Measurements from ENCODE around the gene WSB1. TPM values are rescaled to one million over a fixed set of nuclear protein-coding genes. Genes with fewer than 3 reads are reported as not detected.
"Not testable (repeated sequence)": the region's sequence is repeated elsewhere in the genome, so short reads cannot be mapped to it uniquely, and the experiment has no call there.

WSB1 gene
- total RNA-seq, 1 donor from 2014 or later: 308 TPM

DNA sequence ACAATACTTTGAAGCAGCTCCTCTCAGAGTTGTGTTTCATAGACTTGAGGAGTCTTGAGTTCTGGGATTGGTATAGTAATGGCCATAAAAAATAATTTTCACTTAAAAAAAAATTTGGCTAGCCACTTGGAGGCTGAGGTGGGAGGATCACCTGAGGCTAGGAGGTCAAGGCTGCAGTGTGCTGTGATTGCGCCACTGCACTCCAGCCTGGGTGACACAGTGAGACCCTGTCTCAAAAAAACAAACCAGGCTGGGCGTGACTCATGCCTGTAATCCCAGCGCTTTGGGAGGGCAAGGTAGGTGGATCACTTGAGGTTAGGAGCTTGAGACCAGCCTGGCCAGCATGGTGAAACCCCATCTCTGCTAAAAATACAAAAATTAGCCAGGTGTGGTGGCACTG lies 14.8 kb upstream of the WSB1 start:
- DNase-seq (ENCODE audit: low read depth, low spot score): not testable (repeated sequence)

DNA sequence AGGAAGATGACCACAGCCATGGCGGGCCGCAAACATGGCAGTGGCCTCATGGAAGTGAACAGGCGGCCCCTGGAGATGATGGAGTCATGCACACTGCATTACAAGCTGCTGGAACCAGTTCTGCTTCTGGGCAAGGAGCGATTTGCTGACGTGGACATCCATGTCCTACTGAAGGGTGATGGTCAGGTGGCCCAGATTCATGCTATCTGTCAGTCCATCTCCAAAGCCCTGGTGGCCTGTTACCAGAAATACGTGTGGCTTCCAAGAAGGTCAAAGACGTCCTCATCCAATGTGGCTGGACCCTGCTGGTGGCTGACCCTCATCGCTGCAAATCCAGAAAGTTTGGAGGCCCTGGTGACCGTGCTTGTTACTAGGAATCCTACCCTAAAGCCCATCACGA lies 13.4 kb upstream of the WSB1 start:
- no peak for DNase-seq (ENCODE audit: low read depth, low spot score)

DNA sequence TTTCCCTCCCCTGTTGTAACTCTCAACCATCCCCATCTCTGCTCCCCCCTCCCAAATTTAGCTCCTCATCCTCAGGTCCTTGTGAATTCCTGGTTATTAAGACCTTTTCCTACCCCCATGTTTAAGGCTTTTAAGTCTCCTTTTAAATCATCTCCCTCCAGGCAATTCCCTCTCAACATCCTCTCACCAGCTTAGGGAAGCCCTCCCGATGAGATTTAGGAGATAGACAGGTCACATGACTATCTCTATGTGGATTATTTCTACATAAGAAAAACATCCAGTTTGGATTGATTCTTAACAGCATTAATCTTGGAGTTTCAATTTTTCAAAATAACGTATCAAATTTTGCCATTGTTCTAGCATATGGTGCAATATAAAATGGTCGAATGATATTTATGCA lies 12.5 kb upstream of the WSB1 start:
- DNase-seq (ENCODE audit: low read depth, low spot score): no peak

DNA sequence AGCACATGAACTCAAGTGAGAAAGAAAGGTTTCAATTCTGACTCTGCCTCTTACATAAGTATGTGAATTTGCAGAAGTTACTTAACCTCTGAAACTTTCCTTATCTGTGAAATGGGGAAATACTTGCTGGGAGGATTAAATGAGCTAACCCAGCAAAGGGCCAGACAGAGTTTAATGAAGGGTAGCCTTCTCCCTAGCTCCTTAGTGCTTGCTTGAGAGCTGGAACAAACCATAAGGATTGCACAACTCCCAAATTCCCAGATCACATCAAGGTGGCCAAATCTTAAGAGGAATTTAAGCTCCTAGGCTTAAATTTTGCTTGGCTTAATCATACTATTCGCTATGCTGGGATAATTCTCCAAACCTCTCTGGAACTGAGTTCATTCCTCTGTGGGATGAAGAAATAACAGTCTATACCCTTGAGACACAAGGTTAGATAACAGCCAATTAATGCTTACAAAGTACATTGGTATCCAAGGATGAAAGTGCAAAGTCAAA lies 11.8 kb upstream of the WSB1 start:
- DNase-seq (ENCODE audit: low read depth, low spot score): no peak

DNA sequence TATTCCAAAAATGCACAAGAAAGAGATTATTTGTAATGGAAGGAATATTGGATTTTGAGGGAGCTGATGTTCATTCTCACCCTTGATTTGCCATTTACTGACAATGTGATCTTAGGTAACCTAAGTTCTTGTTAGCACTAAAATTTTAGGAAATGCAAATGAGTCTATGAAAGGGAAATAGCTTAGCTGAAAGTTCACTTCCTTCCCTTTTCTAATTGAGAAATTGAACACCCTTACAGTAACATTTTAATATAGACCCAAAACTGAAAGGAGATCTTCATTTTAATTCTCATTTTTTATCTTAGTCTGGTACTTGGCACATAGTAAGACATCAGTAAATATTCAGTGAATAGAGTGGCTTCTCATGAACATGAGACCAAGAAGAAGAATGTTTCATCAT lies 10.9 kb upstream of the WSB1 start:
- DNase-seq (ENCODE audit: low read depth, low spot score): no peak

DNA sequence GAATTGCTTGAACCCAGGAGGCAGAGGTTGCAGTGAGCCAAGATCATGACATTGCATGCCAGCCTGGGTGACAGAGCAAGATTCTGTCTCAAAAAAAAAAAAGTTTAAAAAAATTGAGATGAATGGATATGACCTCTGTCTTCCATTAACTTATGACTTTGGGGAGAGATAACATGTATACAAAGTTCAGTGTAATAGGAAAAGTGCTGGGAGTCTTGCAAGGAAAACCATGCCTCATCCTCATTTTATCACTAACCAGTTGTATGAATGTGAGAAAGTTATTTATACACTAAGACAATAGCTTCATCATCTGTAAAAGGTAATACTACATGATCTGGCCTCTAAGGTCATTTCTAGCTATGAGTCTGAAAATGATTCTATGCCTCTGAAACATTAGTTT lies 10.2 kb upstream of the WSB1 start:
- DNase-seq (ENCODE audit: low read depth, low spot score): no peak

DNA sequence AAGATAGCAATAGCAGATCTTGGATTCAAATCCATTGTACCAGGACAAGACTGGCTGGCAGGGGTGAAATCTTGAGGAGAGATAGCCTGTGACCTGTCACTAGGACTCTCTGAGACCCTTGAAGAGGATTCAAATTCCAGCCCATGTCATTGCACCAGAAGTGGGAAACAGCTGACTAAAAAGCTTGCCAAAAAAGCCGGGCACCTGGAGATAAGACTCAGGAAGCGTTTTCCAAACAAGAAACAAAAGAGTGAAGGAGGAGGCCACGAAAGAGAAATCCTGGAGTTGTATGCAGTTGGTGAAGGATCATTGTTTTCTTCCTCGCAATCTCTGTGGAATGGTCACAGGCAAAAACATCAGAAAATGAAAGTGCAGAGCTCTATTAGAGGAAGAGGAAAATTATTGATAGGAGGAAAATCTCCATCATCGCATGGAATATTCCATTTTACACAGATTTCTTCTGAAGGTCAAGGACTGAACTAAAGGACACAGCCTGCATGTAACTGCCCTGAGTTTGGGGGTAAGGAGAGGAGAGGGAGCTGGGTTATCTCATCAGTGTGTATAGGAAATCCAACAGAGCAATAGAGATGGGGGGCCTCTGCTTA lies 9.0 kb upstream of the WSB1 start:
- peak; percentile 77 for DNase-seq (ENCODE audit: low read depth, low spot score)

DNA sequence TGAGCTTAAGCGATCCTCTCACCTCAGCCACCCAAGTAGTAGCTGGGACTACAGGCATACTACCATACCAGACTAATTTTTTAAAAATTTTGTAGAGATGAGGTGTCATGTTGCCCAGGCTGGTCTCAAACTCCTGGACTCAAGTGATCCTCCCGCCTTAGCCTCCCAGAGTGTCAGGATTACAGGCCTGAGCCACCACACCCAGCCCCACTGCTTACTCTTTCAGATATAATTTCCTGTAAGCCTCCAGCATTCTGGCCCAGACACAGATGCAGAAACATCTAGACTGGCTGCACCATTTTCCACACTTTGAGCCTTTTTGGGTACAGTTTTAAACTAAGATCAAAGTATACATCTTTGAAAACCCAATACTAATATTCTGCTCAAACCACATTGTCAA lies 8.4 kb upstream of the WSB1 start:
- no peak for DNase-seq (ENCODE audit: low read depth, low spot score)

DNA sequence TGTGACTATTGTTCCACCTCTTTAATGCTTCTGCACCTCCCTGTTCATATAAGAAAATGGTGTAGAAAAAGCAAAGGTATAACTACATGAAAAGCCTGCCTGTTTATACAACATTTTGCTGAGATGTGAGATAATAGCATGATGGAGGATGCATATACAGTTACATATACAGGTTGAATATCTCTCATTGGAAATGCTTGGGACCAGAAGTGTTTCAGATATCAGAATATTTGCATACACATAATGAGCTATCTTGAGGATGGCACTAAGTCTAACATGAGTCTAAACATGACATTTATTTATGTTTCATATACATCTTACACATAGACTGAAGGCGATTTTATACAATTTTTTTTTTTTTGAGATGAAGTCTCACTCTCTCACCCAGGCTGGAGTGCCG lies 5.7 kb upstream of the WSB1 start:
- no peak for DNase-seq (ENCODE audit: low read depth, low spot score)

DNA sequence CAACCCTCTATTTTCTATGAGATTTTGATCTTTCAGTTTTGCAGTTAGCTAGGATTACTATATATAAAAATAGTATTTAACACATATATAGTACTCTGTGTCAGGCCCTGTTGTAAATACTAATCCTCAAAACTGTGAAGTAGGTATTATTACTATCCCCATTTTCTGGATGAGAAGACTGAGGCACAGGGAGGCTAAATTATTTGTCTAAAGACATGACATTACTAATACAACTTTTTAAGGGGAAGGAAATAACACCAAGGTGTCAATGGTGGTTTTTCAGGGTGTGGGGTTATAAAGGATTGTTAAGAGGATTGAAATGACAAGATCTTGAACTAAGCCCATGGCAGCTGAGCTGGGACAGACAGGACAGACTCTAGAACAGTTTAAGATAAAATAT lies 4.1 kb upstream of the WSB1 start:
- DNase-seq (ENCODE audit: low read depth, low spot score): no peak

DNA sequence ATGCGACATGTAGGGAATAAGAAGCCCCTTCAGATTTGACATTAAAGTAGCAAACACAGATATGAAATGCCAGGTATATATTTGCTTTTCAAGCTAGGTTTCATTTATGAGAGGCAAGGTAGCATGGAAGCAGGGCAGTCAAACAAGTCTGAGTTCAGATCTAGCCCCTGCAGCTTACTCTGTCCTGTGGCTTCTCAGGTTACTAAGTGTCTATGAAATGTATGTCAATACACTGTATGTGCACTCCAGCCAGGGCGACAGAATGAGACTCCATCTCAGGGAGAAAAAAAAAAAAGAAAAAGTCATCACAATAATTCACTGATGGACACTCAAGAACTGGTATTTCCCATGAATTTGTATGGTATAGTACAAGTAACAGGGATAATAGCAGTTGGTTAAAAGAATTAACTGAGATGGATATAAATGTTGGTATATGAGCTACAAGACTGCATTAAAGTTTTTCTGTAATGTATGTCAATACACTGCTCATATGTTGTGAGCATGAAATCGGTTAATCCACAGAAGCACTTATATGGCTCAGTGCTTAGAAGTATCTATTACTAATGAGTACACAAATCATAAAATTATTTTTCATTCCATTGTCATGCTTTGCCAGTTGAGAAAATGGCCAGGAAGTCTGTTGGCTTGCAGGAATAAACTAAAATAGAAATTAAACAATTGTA lies 2.9 kb upstream of the WSB1 start:
- DNase-seq (ENCODE audit: low read depth, low spot score): no peak

DNA sequence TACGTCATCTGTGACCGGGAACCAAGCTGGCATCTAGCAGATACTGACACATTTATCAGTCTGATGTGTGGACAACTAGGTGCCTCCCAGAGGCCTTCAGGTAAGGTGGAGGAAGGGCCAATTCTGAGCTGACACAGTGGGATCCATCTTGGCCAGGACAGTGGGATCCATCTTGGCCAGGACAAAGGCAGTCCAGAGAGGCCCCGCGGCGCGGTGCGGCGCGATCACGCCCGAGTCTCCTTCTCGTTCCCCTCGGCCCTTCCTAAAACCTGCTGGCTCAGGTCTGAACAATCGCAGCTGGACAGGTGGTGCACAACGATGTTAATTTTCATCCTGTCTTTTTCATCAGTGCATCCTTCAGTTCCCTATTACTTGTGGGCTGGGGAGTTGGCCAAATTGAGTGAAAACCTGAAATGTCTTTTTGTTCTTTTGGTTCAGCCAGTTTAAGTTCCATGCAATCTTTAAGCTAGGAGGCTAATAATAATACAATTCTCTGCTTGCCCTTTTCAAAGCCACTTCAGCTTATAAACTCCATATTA lies 486 bp upstream of the WSB1 start:
- DNase-seq (ENCODE audit: low read depth, low spot score): no peak

DNA sequence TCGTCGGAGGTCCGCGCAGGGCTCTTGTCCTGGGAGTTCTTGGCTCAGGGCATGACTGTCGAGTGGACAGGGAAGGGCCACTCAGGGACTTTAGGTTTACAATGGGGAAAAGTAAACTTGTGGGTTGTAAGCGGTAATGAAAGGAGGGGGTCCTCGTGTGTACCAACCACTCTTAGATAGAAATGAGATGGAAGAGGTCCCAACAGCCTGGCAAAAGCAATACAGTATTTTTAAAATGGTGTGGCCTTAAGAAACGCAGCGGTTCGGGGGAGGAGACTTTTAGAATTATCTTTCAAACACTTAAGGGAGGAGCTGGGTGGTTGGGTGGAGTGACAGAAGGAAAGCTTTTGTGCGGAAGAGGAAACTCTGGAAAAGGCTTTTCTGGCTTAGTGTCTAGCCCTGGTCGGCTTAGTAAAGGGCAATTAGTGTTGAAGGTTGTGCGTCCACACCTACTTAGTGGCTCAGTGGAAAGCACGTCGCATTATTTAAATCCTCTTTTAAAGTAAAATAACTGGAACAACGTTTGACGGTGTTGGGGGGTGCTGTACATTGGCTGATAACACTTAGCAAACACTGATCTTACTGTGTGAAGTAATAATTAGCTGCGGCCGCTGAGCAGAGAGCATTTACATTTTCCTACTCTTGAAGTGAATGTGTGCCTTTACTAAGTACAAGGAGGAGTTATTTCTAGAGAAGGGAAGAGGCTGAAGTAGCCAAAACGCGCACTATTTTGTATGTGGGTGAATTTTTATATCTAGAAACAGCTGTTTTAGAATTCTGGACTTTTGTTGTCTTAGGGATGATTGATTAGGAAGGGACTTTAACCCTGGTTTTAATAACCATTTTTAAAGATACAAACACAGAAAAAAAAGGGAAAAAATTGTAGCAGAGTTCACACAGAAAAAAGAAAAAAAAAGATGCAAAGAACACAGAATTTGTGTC lies 1.0 kb downstream of the WSB1 start:
- peak; percentile 57 for DNase-seq (ENCODE audit: low read depth, low spot score)

DNA sequence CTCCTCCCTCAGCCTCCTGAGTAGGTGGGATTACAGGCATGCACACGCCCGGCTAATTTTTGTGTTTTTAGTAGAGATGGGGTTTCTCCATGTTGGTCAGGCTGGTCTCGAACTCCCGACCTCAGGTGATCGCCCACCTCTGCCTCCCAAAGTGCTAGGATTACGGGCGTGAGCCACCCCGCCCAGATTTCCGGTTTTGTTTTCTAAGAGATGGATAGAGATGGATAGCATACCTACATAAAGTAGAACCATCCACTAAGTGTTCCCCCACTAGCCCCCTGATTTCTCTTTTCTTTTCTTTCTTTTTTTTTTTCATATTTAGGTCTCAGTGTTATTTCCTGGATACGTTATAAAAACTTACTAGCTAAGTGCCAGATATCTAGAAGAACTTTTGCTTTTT lies 2.0 kb downstream of the WSB1 start:
- DNase-seq (ENCODE audit: low read depth, low spot score): no peak

DNA sequence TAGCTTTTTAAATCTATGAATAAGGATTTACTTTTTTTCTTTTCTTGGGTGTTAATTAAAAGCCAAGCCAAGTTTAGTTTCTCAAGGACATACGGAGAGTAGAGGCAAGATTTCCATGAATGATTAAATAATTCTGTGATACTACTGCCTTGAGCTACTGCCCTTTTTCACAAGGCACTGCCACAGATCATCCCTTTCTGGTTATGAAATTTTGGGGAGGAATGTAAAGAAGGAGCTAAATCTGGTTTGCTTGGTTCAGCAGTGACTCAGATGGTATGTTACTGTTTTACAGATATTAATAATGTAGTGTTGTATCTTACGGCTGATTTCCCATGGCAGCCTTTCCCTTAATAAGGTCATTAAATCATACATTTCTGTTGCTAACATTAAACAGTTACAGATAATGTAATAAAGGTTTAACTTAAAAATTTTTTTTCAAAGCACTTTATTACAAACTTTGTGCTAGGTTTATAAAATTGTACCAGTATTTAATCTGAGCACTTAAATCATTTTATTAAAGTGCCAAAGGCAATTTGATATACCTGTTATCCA lies 2.6 kb downstream of the WSB1 start:
- DNase-seq (ENCODE audit: low read depth, low spot score): no peak

DNA sequence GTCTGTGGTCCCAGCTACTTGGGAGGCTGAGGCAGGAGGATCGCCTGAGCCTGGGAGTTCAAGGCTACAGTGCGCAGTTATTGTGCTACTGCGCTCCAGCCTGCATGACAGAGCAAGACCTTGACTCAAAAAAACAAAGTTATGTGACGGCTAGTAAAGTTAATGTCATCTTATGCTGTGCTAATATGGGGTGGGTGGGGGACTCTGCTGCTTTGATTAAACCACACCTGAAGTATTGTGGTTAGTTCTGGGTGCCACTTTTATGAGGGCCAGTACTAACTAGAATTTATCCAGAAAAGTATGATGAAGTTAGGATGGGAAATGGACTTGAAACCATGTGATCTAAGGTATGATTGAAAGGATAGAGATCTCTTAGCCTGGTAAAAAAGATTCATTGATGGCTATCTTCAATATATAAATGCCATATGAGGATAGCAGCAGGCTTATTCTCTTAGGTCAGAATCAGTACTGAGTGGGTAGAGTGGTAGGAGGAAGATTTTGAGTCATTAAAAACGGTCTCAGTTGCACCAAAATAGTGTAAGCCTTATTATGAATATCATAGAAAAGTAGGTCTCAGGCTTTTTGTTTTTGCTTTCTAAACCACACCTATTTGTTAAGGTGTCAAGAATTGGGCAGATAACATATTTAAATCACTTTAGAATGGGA lies 5.6 kb downstream of the WSB1 start:
- no peak for DNase-seq (ENCODE audit: low read depth, low spot score)

DNA sequence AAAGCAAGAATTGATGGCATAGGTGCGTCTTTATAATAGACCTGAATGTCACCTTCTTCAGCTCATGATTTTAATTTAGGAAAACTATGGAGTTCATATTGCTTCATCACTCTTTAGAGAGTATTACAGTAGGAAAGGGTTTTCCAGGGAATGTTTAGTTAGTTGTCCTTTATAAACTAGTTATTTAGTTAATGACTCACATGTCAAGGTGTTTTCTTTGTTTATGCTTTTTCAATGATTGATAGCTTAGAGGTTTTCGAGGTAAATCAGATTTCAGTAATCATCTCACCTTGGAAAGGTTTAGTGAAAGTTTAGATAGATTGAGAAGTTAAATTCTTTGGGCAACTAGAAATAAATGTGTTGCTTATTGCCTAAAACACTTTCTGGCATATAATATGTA lies 9.8 kb downstream of the WSB1 start:
- DNase-seq (ENCODE audit: low read depth, low spot score): no peak

DNA sequence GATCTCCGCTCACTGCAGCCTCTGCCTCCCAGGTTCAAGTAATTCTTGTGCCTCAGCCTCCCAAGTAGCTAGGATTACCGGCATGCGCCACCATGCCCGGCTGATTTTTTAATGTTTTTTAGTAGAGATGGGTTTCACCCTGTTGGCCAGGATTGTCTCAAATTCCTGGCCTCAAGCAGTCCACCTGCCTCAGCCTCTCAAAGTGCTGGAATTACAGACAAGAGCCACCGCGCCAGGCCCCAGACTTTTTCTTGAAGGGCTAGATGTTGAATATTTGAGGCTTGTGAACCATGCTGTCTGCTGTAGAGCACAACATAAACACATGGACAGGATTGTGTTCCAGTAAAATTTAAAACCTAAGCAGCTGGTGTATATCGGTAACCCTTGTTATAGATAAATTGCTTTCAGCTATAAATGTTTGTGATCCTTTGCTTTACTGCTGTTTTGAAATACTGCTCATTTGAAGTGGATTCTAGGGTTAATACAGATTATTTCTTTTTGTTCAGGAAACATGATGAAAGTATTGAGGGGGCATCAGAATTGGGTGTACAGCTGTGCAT lies 12.4 kb downstream of the WSB1 start:
- DNase-seq (ENCODE audit: low read depth, low spot score): no peak

DNA sequence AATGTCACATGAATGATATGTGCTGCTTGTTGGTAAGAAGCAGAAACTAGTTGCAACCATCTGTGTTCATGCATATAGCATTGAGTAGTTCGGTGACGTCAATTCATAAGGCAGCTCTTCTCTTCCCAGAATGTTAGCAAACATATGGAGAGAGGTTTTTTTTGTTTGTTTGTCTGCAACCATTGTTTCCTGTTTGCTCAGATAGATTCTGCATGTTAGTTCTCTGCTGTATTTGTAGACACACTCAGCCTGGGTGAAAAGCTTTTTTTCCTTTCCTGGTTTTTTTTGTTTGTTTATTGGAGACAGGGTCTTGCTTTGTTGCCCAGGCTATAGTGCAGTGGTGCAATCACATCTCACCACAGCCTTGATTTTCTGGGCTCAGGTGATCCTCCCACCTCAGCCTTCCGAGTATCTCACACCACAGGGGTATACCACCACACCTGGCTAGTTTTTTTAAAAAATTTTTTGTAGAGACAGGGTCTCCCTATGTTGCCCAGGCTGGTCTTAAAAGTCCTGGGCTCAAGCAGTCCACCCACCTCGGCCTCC lies 16.7 kb downstream of the WSB1 start:
- DNase-seq (ENCODE audit: low read depth, low spot score): no peak

DNA sequence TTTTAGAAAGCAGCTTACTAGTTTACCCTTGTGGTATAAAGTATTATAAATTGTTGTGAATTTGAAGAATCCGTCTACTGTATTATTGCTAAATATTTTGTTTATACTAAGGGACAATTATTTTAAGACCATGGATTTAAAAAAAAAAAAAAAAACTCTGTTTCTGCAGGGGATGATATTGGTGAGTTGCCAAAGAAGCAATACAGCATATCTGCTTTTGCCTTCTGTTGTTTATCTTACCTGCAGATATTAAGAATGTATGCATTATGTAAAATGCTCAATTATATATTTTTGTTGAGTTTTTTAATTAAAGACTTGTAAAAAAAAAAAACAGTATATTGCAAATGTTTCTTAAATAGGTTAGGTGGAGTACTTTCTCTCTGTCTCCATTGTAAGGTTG lies 19.4 kb downstream of the WSB1 start:
- no peak for DNase-seq (ENCODE audit: low read depth, low spot score)

DNA sequence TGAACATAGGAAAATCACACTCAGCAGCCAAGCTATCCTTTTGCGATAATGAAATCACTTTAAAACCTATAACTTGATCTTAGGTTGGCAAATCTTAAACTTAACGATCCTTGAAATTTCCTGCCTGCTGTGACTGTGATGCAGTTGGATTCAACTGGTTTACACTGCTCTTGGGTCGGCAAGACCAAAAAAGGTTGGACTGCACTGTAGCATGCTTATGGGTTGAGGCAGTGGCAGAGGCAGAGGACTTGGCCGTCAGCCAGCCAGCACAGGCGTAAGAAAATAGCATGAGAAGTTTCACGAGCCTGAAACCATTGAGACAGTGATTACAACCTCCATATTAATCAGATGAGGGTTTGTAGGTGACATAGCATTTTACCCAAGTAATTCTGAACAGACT lies 21.4 kb downstream of the WSB1 start:
- DNase-seq (ENCODE audit: low read depth, low spot score): no peak

Data from pulmonary artery endothelial cell (primary cell).